AG04450 (cell line): ENCODE results near the gene PINK1. TPM values are rescaled to one million over a fixed set of nuclear protein-coding genes. Genes with fewer than 3 reads are reported as not detected.

Experiments
- CTCF ChIA-PET: fragments of 300-600, 350-600 bp; formaldehyde crosslinking; extraction: SDS; loops from one replicate; lab custom pipeline; 2022; ENCODE audit warnings: antibody characterized with exemption, inconsistent platforms; lab: Charles Lee
- POLR2A ChIA-PET: fragments of 350-600 bp; formaldehyde crosslinking; extraction: SDS; loops from one replicate; lab custom pipeline; 2021; ENCODE audit warnings: antibody characterized with exemption, inconsistent platforms; lab: Yijun Ruan, JAX
- DNase-seq: peaks from one replicate; pipeline ENCODE4 v3.0.0-alpha.2; 2011; ENCODE audit warnings: low read depth, low spot score
- H3K27ac ChIP-seq: one replicate; pipeline ENCODE4 v1.5.1; 2012; ENCODE audit warnings: low read depth, low read length, control low read depth
- H3K27me3 ChIP-seq: one replicate; pipeline ENCODE4 v1.6.0; 2012; ENCODE audit warnings: low read length; ENCODE audit not compliant: control insufficient read depth, insufficient read depth
- H3K4me3 ChIP-seq: 2 replicates; pipeline ENCODE4 v1.5.1; 2011; ENCODE audit warnings: mild to moderate bottlenecking, low read depth, low read length, control low read depth
- H3K9me3 ChIP-seq: 2 replicates; pipeline ENCODE4 v1.5.1; 2012; ENCODE audit warnings: low read length; ENCODE audit not compliant: control insufficient read depth, insufficient read depth
- polyA plus RNA-seq: library from polyadenylated mRNA; depleted of rRNA; stranded (reverse); fragments of >200 nt; gene quantifications from 2 replicates; pipeline ENCODE4 v1.2.3, GENCODE V29; 2011
- TF ChIP-seq, protein P1 (sequence below): IDR thresholded peaks from 2 replicates; pipeline ENCODE4 v1.5.1; 2011; ENCODE audit warnings: low read depth, low read length, control low read depth, inconsistent platforms

The PINK1 gene
- polyA plus RNA-seq, 1 experiment = 43.8 TPM

DNA sequence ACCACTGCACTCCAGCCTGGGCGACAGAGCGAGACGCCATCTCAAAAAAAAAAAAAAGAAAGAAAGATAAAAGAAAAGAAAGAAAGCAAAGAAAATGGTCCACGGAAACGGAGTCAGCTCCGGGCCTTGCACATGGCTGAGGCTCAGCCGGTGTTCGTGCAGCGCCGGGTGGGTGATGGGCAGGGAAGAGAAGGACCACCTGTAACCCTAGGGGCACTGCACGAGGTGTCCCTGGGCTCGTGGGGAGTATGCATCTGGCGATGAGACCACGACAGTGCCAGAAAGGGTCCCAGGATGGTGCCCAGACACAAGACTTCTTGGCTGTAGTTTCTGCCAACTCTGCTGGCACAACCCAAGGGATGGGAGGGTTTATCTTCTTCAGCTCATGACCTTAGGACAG lies 38.5 kb upstream of the PINK1 start:
- Histone ChIP-seq H3K9me3 (no peaks in the 10 kb centered on the region), H3K27ac (no peak overlapping the region), H3K4me3 (no peak overlapping the region), H3K27me3 (no peaks in the 10 kb centered on the region)
- TF ChIP-seq, protein P1, sequence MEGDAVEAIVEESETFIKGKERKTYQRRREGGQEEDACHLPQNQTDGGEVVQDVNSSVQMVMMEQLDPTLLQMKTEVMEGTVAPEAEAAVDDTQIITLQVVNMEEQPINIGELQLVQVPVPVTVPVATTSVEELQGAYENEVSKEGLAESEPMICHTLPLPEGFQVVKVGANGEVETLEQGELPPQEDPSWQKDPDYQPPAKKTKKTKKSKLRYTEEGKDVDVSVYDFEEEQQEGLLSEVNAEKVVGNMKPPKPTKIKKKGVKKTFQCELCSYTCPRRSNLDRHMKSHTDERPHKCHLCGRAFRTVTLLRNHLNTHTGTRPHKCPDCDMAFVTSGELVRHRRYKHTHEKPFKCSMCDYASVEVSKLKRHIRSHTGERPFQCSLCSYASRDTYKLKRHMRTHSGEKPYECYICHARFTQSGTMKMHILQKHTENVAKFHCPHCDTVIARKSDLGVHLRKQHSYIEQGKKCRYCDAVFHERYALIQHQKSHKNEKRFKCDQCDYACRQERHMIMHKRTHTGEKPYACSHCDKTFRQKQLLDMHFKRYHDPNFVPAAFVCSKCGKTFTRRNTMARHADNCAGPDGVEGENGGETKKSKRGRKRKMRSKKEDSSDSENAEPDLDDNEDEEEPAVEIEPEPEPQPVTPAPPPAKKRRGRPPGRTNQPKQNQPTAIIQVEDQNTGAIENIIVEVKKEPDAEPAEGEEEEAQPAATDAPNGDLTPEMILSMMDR = no peak
- POLR2A ChIA-PET = no interaction called here
- DNase-seq = no peak
- CTCF ChIA-PET = no interaction called here

DNA sequence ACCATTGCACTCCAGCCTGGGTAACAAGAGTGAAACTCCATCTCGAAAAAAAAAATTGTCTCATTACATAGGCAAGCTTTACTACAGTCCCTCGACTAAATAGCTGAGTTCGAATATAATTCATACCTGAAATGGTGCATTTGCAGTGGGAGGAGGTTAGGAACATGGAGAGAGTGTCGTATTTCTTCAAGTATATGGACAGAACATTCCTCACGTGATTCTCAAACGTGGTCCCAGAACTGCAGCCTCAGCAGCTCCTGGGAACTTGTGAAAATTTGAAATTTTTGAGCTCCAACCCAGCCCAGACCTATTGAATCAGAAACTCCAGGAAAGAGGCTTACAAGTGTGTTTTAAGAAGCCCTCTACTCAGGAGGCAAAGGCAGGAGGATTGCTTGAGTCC lies 37.2 kb upstream of the PINK1 start:
- Histone ChIP-seq H3K9me3 (no peaks in the 10 kb centered on the region), H3K4me3 (no peak overlapping the region), H3K27me3 (no peaks in the 10 kb centered on the region), H3K27ac (peak overlapping the region; percentile 11)
- CTCF ChIA-PET = interaction anchor here (0.7 to 1.1 kb wide), 2 partner anchors 9 to 22 kb away, joined by 3 to 7 read pairs; no protein-coding TSS in a partner anchor
- TF ChIP-seq, protein P1 = no peak
- no peak for DNase-seq
- POLR2A ChIA-PET = no interaction called here

DNA sequence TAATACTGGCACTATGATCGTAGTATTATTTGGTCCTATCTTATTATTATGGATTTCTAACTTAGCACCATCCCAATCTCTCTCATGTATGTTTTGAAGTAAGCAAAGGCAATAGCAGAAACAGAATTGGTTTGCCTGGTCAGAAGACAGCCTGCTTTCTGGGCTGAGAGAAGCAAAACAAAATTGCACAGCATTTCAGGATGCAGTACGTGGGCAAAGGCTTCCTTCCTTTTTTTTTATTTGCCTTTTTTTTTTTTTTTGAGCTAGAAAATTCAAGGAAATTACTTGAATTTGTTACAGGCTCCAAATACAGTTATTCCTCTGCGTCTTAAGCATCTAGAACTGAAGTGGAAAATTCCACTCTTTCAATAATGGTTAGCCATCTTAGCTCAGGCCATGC lies 35.6 kb upstream of the PINK1 start:
- TF ChIP-seq, protein P1 = no peak
- Histone ChIP-seq H3K27me3 (no peaks in the 10 kb centered on the region), H3K9me3 (no peaks in the 10 kb centered on the region), H3K4me3 (no peak overlapping the region), H3K27ac (no peak overlapping the region)
- no peak for DNase-seq
- POLR2A ChIA-PET = no interaction called here
- CTCF ChIA-PET = no interaction called here

DNA sequence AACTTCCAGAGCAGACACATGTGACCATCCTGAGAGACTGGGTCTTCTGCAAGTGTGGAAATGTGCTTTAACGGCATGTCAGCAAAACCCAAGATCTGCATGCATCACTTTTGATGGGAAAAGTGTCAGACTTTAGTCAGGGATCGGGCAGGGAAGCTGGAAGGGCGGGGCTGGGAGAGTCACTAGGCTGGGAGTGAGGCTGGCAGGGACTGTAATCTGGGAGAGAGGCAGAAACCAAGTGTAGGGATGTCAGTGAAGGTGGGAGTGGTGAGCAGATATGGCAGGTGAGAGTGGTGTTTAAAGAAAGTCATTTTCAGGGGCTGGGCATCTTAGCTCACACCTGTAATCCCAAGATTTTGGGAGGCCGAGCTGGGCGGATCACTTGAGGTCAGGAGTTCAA lies 33.1 kb upstream of the PINK1 start:
- TF ChIP-seq, protein P1 = no peak
- no peaks in the 10 kb centered on the region for H3K27me3 ChIP-seq
- no peak overlapping the region for H3K4me3 ChIP-seq
- ChIA-PET CTCF (interaction anchor here (1.4 kb wide), 1 partner anchor 25 kb away, joined by 3 read pairs; no protein-coding TSS in a partner anchor), POLR2A (no interaction called here)
- no peak overlapping the region for H3K27ac ChIP-seq
- no peak for DNase-seq
- no peaks in the 10 kb centered on the region for H3K9me3 ChIP-seq

DNA sequence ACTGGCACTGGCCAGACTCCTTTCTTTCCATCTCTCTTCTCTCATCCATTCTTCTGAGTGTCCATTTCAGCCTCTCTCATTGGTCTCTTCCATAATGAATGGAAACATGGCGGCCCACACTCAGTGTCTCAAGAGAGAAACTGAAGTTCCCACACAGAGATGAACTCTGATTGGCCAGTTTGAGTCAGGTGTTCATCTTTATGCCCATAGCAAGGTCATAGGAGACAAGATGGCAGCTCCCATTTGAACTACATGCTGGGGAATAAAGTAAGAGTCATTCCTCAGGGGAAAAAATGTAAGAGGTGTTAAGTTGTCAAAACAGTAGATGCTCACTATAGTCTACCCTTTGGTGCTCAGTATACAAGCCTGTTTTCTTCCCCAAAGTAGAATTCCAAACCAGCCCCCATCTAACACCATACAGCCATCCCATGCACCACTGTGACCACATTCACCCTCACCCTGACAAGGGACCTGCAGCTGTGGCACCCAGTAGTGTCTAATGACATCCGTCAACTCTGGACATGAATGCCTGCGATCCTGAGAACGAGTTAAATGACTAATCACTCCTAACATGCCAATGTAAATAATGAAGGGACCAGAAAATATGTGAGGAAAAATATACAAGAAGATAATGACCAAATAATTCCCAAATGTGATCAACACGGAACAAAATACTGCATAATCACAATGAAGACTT lies 32.0 kb upstream of the PINK1 start:
- Histone ChIP-seq H3K27ac (no peak overlapping the region), H3K4me3 (no peak overlapping the region), H3K9me3 (no peaks in the 10 kb centered on the region), H3K27me3 (no peaks in the 10 kb centered on the region)
- POLR2A ChIA-PET = no interaction called here
- DNase-seq = no peak
- TF ChIP-seq, protein P1 = no peak
- CTCF ChIA-PET = interaction anchor here (0.5 to 1.6 kb wide), 3 partner anchors 9 to 31 kb away, joined by 3 to 5 read pairs (median 3); no protein-coding TSS in a partner anchor
